ENCODE results near the gene LECT2.

Gene LECT2

GRCh38 chr5:135930029-135930948, 24.5 kb downstream of the LECT2 start:
- DNase-seq, result no peak

- DNase-seq, result no peak
These were observed 33.4 kb downstream of the LECT2 start for GRCh38 chr5:135921388-135921787.

- no peak for DNase-seq
These were observed 34.6 kb downstream of the LECT2 start for GRCh38 chr5:135920199-135920598.

GRCh38 chr5:135916638-135917263, 38.0 kb downstream of the LECT2 start:
- DNase-seq, result no peak

GRCh38 chr5:135915466-135916001, 39.2 kb downstream of the LECT2 start:
- DNase-seq, result no peak

- DNase-seq, result no peak
These were observed 40.8 kb downstream of the LECT2 start for GRCh38 chr5:135913713-135914626.

- no peak for DNase-seq
These were observed 49.6 kb downstream of the LECT2 start for GRCh38 chr5:135905144-135905543.

- no peak for DNase-seq
These were observed 53.1 kb downstream of the LECT2 start for GRCh38 chr5:135901633-135902032.

GRCh38 chr5:135900276-135900675, 54.5 kb downstream of the LECT2 start:
- no peak for DNase-seq

GRCh38 chr5:135898651-135899050, 56.1 kb downstream of the LECT2 start:
- no peak for DNase-seq
